Skeletal muscle tissue (tissue), 4 donors: ENCODE measurements around the gene SSC5D. TPM values are rescaled to one million over a fixed set of nuclear protein-coding genes. Genes with fewer than 3 reads are reported as not detected.
A peak's percentile ranks its signal among the peaks of the same experiment; 100 is the strongest.

ENCODE experiments used
- H3K27ac ChIP-seq: one replicate; pipeline ENCODE4 v1.7.0; 2013; ENCODE audit warnings: mild to moderate bottlenecking, low read depth, low read length, inconsistent platforms
- H3K27me3 ChIP-seq, 3 donors: one replicate each; pipeline ENCODE4 v1.7.0; 2013; ENCODE audit warnings: low read length in 3 of 3; ENCODE audit not compliant: control insufficient read depth in 3 of 3, insufficient read depth in 3 of 3
- H3K36me3 ChIP-seq, 3 donors: one replicate each; pipeline ENCODE4 v1.7.0; 2013; ENCODE audit warnings: low read length in 3 of 3; ENCODE audit not compliant: control insufficient read depth in 3 of 3, insufficient read depth in 3 of 3
- H3K4me1 ChIP-seq, 3 donors: one replicate each; pipeline ENCODE4 v1.7.0; 2013; ENCODE audit warnings: low read length in 3 of 3, mild to moderate bottlenecking in 3 of 3; ENCODE audit not compliant: control insufficient read depth in 3 of 3, insufficient read depth in 3 of 3
- H3K4me3 ChIP-seq, 3 donors: one replicate each; pipeline ENCODE4 v1.7.0; 2013; ENCODE audit warnings: low read length in 3 of 3
- H3K9ac ChIP-seq, 3 donors: one replicate each; pipeline ENCODE4 v1.7.0; 2013; ENCODE audit warnings: low read length in 3 of 3, mild to moderate bottlenecking in 3 of 3, moderate library complexity in 2 of 3, low read depth in 1 of 3
- H3K9me3 ChIP-seq, 3 donors: one replicate each; pipeline ENCODE4 v1.7.0; 2013; ENCODE audit warnings: low read length in 3 of 3; ENCODE audit not compliant: control insufficient read depth in 3 of 3
- total RNA-seq: library from RNA; depleted of rRNA; stranded (reverse); fragments of >200 nt; gene quantifications from one replicate; pipeline ENCODE4 v1.2.3, GENCODE V29; 2014
- donor health status: Osteomylitis.

The SSC5D gene
- total RNA-seq, 1 donor from 2014 or later: 17.7 TPM

- H3K27me3 ChIP-seq: no peaks in the 10 kb centered on the region
- no peak overlapping the region for H3K27ac ChIP-seq
- no peaks in the 10 kb centered on the region for H3K9me3 ChIP-seq
- no peak overlapping the region for H3K4me3 ChIP-seq
- no peaks in the 10 kb centered on the region for H3K36me3 ChIP-seq
- H3K4me1 ChIP-seq: peaks cover 27 to 47% (median 38%) of the 10 kb centered on the region in 3 donors
- no peak overlapping the region for H3K9ac ChIP-seq
These were observed 55.3 kb downstream of the SSC5D start for GRCh38 chr19:55543567-55543966.

GRCh38 chr19:55544014-55544413 is 55.8 kb downstream of the SSC5D start:
- H3K27ac ChIP-seq: no peak overlapping the region
- H3K36me3 ChIP-seq: no peaks in the 10 kb centered on the region
- H3K27me3 ChIP-seq: no peaks in the 10 kb centered on the region
- no peaks in the 10 kb centered on the region for H3K9me3 ChIP-seq
- no peak overlapping the region for H3K4me3 ChIP-seq
- H3K9ac ChIP-seq: no peak overlapping the region
- peaks cover 27 to 47% (median 38%) of the 10 kb centered on the region in 3 donors for H3K4me1 ChIP-seq

GRCh38 chr19:55544776-55545439 is 56.7 kb downstream of the SSC5D start:
- no peaks in the 10 kb centered on the region for H3K9me3 ChIP-seq
- peak overlapping the region; percentile 96 for H3K27ac ChIP-seq
- no peaks in the 10 kb centered on the region for H3K36me3 ChIP-seq
- peak overlapping the region in 1 of 3 donors; percentile 75 for H3K9ac ChIP-seq
- H3K27me3 ChIP-seq: no peaks in the 10 kb centered on the region
- H3K4me3 ChIP-seq: no peak overlapping the region
- peaks cover 31 to 50% (median 44%) of the 10 kb centered on the region in 3 donors for H3K4me1 ChIP-seq

- Histone ChIP-seq H3K27ac (peak within 1 kb of the TSS; percentile 96), H3K36me3 (no peaks in the 10 kb centered on the region), H3K4me3 (peak within 1 kb of the TSS in 1 of 3 donors; percentile 24), H3K9ac (peak within 1 kb of the TSS; percentile 50 to 77 (median 57)), H3K27me3 (no peaks in the 10 kb centered on the region), H3K4me1 (peaks cover 36 to 54% (median 47%) of the 10 kb centered on the region in 3 donors), H3K9me3 (no peaks in the 10 kb centered on the region)
These were observed 57.2 kb downstream of the SSC5D start, which contains the start of gene SBK3 for GRCh38 chr19:55545443-55545842. TSS of gene SBK3 (minus strand) at chr19:55545543. CDS start at chr19:55545543, 0 bp downstream.

- H3K4me3 ChIP-seq: peak overlapping the region in 1 of 3 donors; percentile 24
- peaks cover 36 to 51% (median 44%) of the 10 kb centered on the region in 3 donors for H3K4me1 ChIP-seq
- H3K9ac ChIP-seq: peak overlapping the region; percentile 50 to 77 (median 57)
These were observed 57.8 kb downstream of the SSC5D start for GRCh38 chr19:55546011-55546410.

GRCh38 chr19:55546822-55547614 is 58.8 kb downstream of the SSC5D start:
- Histone ChIP-seq H3K4me3 (peak overlapping the region in 1 of 3 donors; percentile 29), H3K4me1 (peaks cover 36 to 54% (median 44%) of the 10 kb centered on the region in 3 donors), H3K27me3 (no peaks in the 10 kb centered on the region), H3K36me3 (no peaks in the 10 kb centered on the region), H3K27ac (peak overlapping the region; percentile 96), H3K9me3 (no peaks in the 10 kb centered on the region), H3K9ac (peak overlapping the region; percentile 50 to 77 (median 57))

More at GRCh38 chr19:55546011-55546410, 57.8 kb downstream of the SSC5D start:
- Histone ChIP-seq H3K27ac (peak overlapping the region; percentile 96), H3K27me3 (no peaks in the 10 kb centered on the region), H3K36me3 (no peaks in the 10 kb centered on the region), H3K9me3 (no peaks in the 10 kb centered on the region)

- no peaks in the 10 kb centered on the region for H3K36me3 ChIP-seq
- H3K4me3 ChIP-seq: peak overlapping the region; percentile 32 to 64 (median 48)
- no peaks in the 10 kb centered on the region for H3K27me3 ChIP-seq
- H3K27ac ChIP-seq: peak overlapping the region; percentile 92
- peaks cover 44 to 66% (median 63%) of the 10 kb centered on the region in 3 donors for H3K4me1 ChIP-seq
- no peaks in the 10 kb centered on the region for H3K9me3 ChIP-seq
- peak overlapping the region; percentile 65 to 81 (median 77) for H3K9ac ChIP-seq
These were observed 61.5 kb downstream of the SSC5D start for GRCh38 chr19:55549500-55550320.

GRCh38 chr19:55550321-55550650 is 62.0 kb downstream of the SSC5D start:
- peaks cover 47 to 68% (median 64%) of the 10 kb centered on the region in 3 donors for H3K4me1 ChIP-seq
- no peaks in the 10 kb centered on the region for H3K9me3 ChIP-seq
- H3K4me3 ChIP-seq: peak overlapping the region; percentile 32 to 64 (median 48)
- H3K36me3 ChIP-seq: no peaks in the 10 kb centered on the region
- H3K27ac ChIP-seq: peak overlapping the region; percentile 92
- peak overlapping the region; percentile 65 to 81 (median 77) for H3K9ac ChIP-seq
- no peaks in the 10 kb centered on the region for H3K27me3 ChIP-seq

- H3K4me1 ChIP-seq: peaks cover 32 to 55% (median 46%) of the 10 kb centered on the region in 3 donors
- H3K27me3 ChIP-seq: no peaks in the 10 kb centered on the region
- H3K9ac ChIP-seq: no peak overlapping the region
- no peaks in the 10 kb centered on the region for H3K9me3 ChIP-seq
- H3K4me3 ChIP-seq: no peak overlapping the region
- no peak overlapping the region for H3K27ac ChIP-seq
- no peaks in the 10 kb centered on the region for H3K36me3 ChIP-seq
These were observed 64.0 kb downstream of the SSC5D start for GRCh38 chr19:55552206-55552605.
